SK-N-MC (cell line): ENCODE data around the gene IL13RA2.

ENCODE experiments used
- DNase-seq: peaks from one replicate; pipeline ENCODE4 v3.0.0-alpha.2; 2011; ENCODE audit warnings: low read depth, low spot score
- H3K27ac ChIP-seq: fragments of 200-600 bp; sonication (generic); 2 replicates; pipeline ENCODE4 v1.5.1; 2016; ENCODE audit warnings: mixed run types
- H3K36me3 ChIP-seq: fragments of 200-600 bp; sonication (generic); 2 replicates; pipeline ENCODE4 v1.6.1; 2017; ENCODE audit warnings: antibody characterized with exemption, low read length, mixed read lengths; ENCODE audit not compliant: insufficient read depth
- H3K4me3 ChIP-seq: fragments of 200-600 bp; sonication (generic); 2 replicates; pipeline ENCODE4 v1.5.1; 2016
- H3K9ac ChIP-seq: fragments of 200-600 bp; sonication (generic); 2 replicates; pipeline ENCODE4 v1.8.0; 2017; ENCODE audit warnings: mixed run types, mixed read lengths; ENCODE audit not compliant: insufficient read length
- H3K9me3 ChIP-seq: fragments of 200-600 bp; sonication (generic); 2 replicates; pipeline ENCODE4 v1.6.1; 2017; ENCODE audit warnings: low read depth, mild to moderate bottlenecking, antibody characterized with exemption, low read length, moderate library complexity, mixed read lengths
- EZH2 ChIP-seq: fragments of 200-600 bp; sonication (generic); IDR thresholded peaks from one replicate; pipeline ENCODE4 v1.6.1; 2017; ENCODE audit warnings: antibody characterized with exemption
- FOXP2 ChIP-seq: optimal IDR thresholded peaks from 2 replicates; pipeline ENCODE3; 2011; ENCODE audit warnings: mild to moderate bottlenecking, moderate library complexity; ENCODE audit not compliant: insufficient read depth; ENCODE audit errors: extremely low read length, control extremely low read depth
- POLR2AphosphoS5 ChIP-seq: IDR thresholded peaks from 2 replicates; pipeline ENCODE4 v1.6.1; 2012; ENCODE audit warnings: mild to moderate bottlenecking, low read depth, low read length, borderline replicate concordance

IL13RA2 gene

GRCh38 chrX:115017455-115017854 is at the start of gene IL13RA2:
TSS of gene IL13RA2 (minus strand) at chrX:115017616. CDS start at chrX:115017269, 347 bp downstream.
- H3K9ac ChIP-seq = no peak within 1 kb of the TSS
- no peak within 1 kb of the TSS for H3K27ac ChIP-seq
- H3K36me3 ChIP-seq = no peaks in the 10 kb centered on the region
- TF ChIP-seq FOXP2 (no peak), EZH2 (no peak), POLR2AphosphoS5 (no peak)
- H3K9me3 ChIP-seq = no peaks in the 10 kb centered on the region
- no peak for DNase-seq
- H3K4me3 ChIP-seq = no peak within 1 kb of the TSS

- Histone ChIP-seq H3K9me3 (no peaks in the 10 kb centered on the region), H3K27ac (no peak overlapping the region), H3K4me3 (no peak overlapping the region), H3K9ac (no peak overlapping the region), H3K36me3 (no peaks in the 10 kb centered on the region)
- no peak for DNase-seq
- TF ChIP-seq FOXP2 = no peak
- TF ChIP-seq POLR2AphosphoS5 = no peak
- TF ChIP-seq EZH2 = no peak
These were observed 47.9 kb upstream of the IL13RA2 start for GRCh38 chrX:115065304-115065703.

- TF ChIP-seq FOXP2 = no peak
- TF ChIP-seq EZH2 = no peak
- no peak for TF ChIP-seq POLR2AphosphoS5
- H3K9ac ChIP-seq = no peak overlapping the region
- H3K27ac ChIP-seq = no peak overlapping the region
- H3K36me3 ChIP-seq = no peaks in the 10 kb centered on the region
- no peak overlapping the region for H3K4me3 ChIP-seq
- H3K9me3 ChIP-seq = no peaks in the 10 kb centered on the region
- DNase-seq = no peak
These were observed 42.6 kb upstream of the IL13RA2 start for GRCh38 chrX:115060013-115060412.

GRCh38 chrX:115058276-115058675 is 40.9 kb upstream of the IL13RA2 start:
- DNase-seq = no peak
- TF ChIP-seq FOXP2 (no peak), EZH2 (no peak), POLR2AphosphoS5 (no peak)
- no peaks in the 10 kb centered on the region for H3K9me3 ChIP-seq
- no peak overlapping the region for H3K4me3 ChIP-seq
- H3K36me3 ChIP-seq = no peaks in the 10 kb centered on the region
- H3K27ac ChIP-seq = no peak overlapping the region
- no peak overlapping the region for H3K9ac ChIP-seq

- Histone ChIP-seq H3K9ac (no peak overlapping the region), H3K36me3 (no peaks in the 10 kb centered on the region), H3K4me3 (no peak overlapping the region), H3K9me3 (no peaks in the 10 kb centered on the region), H3K27ac (no peak overlapping the region)
- no peak for DNase-seq
- TF ChIP-seq EZH2 (no peak), POLR2AphosphoS5 (no peak), FOXP2 (no peak)
These were observed 37.5 kb upstream of the IL13RA2 start for GRCh38 chrX:115054876-115055275.

GRCh38 chrX:115053223-115053622 is 35.8 kb upstream of the IL13RA2 start:
- no peak for DNase-seq
- H3K4me3 ChIP-seq = no peak overlapping the region
- no peaks in the 10 kb centered on the region for H3K36me3 ChIP-seq
- no peaks in the 10 kb centered on the region for H3K9me3 ChIP-seq
- TF ChIP-seq POLR2AphosphoS5 = no peak
- TF ChIP-seq EZH2 = no peak
- TF ChIP-seq FOXP2 = no peak
- no peak overlapping the region for H3K27ac ChIP-seq
- H3K9ac ChIP-seq = no peak overlapping the region

- H3K4me3 ChIP-seq = no peak overlapping the region
- TF ChIP-seq EZH2 (no peak), POLR2AphosphoS5 (no peak), FOXP2 (no peak)
- no peak for DNase-seq
- H3K9ac ChIP-seq = no peak overlapping the region
- no peaks in the 10 kb centered on the region for H3K9me3 ChIP-seq
- H3K27ac ChIP-seq = no peak overlapping the region
- H3K36me3 ChIP-seq = no peaks in the 10 kb centered on the region
These were observed 30.3 kb upstream of the IL13RA2 start for GRCh38 chrX:115047715-115048114.

- TF ChIP-seq EZH2 = no peak
- TF ChIP-seq FOXP2 = no peak
- no peak for TF ChIP-seq POLR2AphosphoS5
- Histone ChIP-seq H3K9me3 (no peaks in the 10 kb centered on the region), H3K9ac (no peak overlapping the region), H3K27ac (no peak overlapping the region), H3K4me3 (no peak overlapping the region), H3K36me3 (no peaks in the 10 kb centered on the region)
- DNase-seq = no peak
These were observed 29.8 kb upstream of the IL13RA2 start for GRCh38 chrX:115047181-115047580.

- Histone ChIP-seq H3K4me3 (no peak overlapping the region), H3K9me3 (no peaks in the 10 kb centered on the region), H3K36me3 (no peaks in the 10 kb centered on the region), H3K27ac (no peak overlapping the region), H3K9ac (no peak overlapping the region)
- TF ChIP-seq POLR2AphosphoS5 (no peak), EZH2 (no peak), FOXP2 (no peak)
- no peak for DNase-seq
These were observed 23.0 kb upstream of the IL13RA2 start for GRCh38 chrX:115040417-115040816.

GRCh38 chrX:115038406-115038805 is 21.0 kb upstream of the IL13RA2 start:
- no peak for DNase-seq
- Histone ChIP-seq H3K4me3 (no peak overlapping the region), H3K9me3 (no peaks in the 10 kb centered on the region), H3K36me3 (no peaks in the 10 kb centered on the region), H3K27ac (no peak overlapping the region), H3K9ac (no peak overlapping the region)
- TF ChIP-seq POLR2AphosphoS5 (no peak), EZH2 (no peak), FOXP2 (no peak)
